Measurements from ENCODE around the gene AZU1. TPM values are rescaled to one million over a fixed set of nuclear protein-coding genes. Genes with fewer than 3 reads are reported as not detected.

Gene AZU1
- total RNA-seq, 1 experiment from 2014 or later = 1.6 TPM

DNA sequence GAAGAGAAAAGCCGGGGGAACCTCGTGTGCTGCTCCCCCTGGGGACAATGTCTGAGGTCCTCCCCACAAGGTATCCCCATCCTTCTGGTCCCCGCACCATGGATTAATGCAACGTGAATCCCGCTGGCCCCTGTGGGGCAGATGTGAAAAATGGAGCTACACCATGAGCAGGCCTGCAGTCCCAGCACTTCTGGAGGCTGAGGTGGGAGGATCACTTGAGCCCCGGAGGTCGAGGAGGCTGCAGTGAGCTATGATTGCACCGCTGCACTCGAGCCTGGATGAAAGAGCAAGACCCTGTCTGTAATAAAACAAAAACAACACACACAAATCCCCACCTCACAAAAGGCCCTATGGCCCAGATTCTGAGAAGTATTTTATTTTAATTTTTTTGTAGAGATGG is 30.6 kb downstream of the AZU1 start:
- H2BK15ac ChIP-seq (ENCODE audit: low read depth, low read length) = no peak overlapping the region
- H3K9me3 ChIP-seq (ENCODE audit: control insufficient read depth, low read depth, low read length) = no peaks in the 10 kb centered on the region
- H2BK5ac ChIP-seq (ENCODE audit: insufficient read length, low read length) = no peak overlapping the region
- H4K20me1 ChIP-seq (ENCODE audit: control insufficient read depth, insufficient read depth, insufficient read length) = no peaks in the 10 kb centered on the region
- no peak overlapping the region for H3K14ac ChIP-seq (ENCODE audit: insufficient read depth, low read length)
- no peak for DNase-seq
- peaks cover 3% of the 10 kb centered on the region; the same call in 1 of the 2 replicates for H3K27me3 ChIP-seq (ENCODE audit: insufficient read depth, low read length)
- no peak overlapping the region for H4K8ac ChIP-seq (replicated peaks; ENCODE audit: insufficient read length, low read depth, low read length)
- no peak overlapping the region for H3K27ac ChIP-seq (ENCODE audit: insufficient read length, low read depth, low read length)
- H3K23me2 ChIP-seq (ENCODE audit: insufficient read length, low read depth, low read length, poor library complexity, severe bottlenecking) = peaks cover 3% of the 10 kb centered on the region
- H3K4me2 ChIP-seq (ENCODE audit: insufficient read depth, insufficient read length, low read length) = no peak overlapping the region
- H3K4me1 Mint-ChIP-seq = 0 out of 4 replicates have a peak, but pooled peaks cover 0 to 4% of the 10 kb centered on the region in 2 experiments
- no CpG with 5 or more reads among the region's 9 CpGs for WGBS (ENCODE audit: extremely low coverage, insufficient read length, low lambda C conversion rate)
- H3K4me3 Mint-ChIP-seq = no peak overlapping the region
- no peaks in the 10 kb centered on the region for H3K36me3 Mint-ChIP-seq (ENCODE audit: insufficient read depth in 1 of 3, low read depth in 3 of 3)
- no peaks in the 10 kb centered on the region for H3K79me1 ChIP-seq (ENCODE audit: insufficient read depth, low read depth, low read length, poor library complexity, severe bottlenecking)
- H3K4me1 ChIP-seq (ENCODE audit: insufficient read depth, low read length) = no peaks in the 10 kb centered on the region
- no peak overlapping the region for H3T11ph ChIP-seq (ENCODE audit: low read length)
- no peak overlapping the region for H2AFZ ChIP-seq (ENCODE audit: low read length)
- H2BK120ac ChIP-seq (ENCODE audit: low read depth, low read length, poor library complexity, severe bottlenecking) = no peak overlapping the region
- no peak overlapping the region for H4K5ac ChIP-seq (ENCODE audit: insufficient read length, low read depth, low read length)
- H3K4ac ChIP-seq (ENCODE audit: low read depth, low read length) = no peak overlapping the region
- H2AK5ac ChIP-seq (ENCODE audit: insufficient read length, low read length) = no peak overlapping the region
- H3K18ac ChIP-seq (ENCODE audit: insufficient read length, low read depth, low read length) = no peak overlapping the region
- no peak overlapping the region for H3K27ac Mint-ChIP-seq
- peaks cover 38% of the 10 kb centered on the region for H3K27me3 Mint-ChIP-seq (ENCODE audit: low read depth)
- no peak overlapping the region for H3K23ac ChIP-seq (ENCODE audit: insufficient read length, low read depth, low read length)
- no peak overlapping the region for H4K91ac ChIP-seq (ENCODE audit: insufficient read length, low read depth, low read length)
- no peak overlapping the region for H2BK20ac ChIP-seq (ENCODE audit: low read depth, low read length, poor library complexity, severe bottlenecking)
- no peak overlapping the region for H3K56ac ChIP-seq (ENCODE audit: insufficient read length, low read depth, low read length)
- peaks cover 0 to 2% of the 10 kb centered on the region in 2 experiments; a peak in 1 of 5 replicates for H3K9me3 Mint-ChIP-seq
- TF ChIP-seq, protein P1, sequence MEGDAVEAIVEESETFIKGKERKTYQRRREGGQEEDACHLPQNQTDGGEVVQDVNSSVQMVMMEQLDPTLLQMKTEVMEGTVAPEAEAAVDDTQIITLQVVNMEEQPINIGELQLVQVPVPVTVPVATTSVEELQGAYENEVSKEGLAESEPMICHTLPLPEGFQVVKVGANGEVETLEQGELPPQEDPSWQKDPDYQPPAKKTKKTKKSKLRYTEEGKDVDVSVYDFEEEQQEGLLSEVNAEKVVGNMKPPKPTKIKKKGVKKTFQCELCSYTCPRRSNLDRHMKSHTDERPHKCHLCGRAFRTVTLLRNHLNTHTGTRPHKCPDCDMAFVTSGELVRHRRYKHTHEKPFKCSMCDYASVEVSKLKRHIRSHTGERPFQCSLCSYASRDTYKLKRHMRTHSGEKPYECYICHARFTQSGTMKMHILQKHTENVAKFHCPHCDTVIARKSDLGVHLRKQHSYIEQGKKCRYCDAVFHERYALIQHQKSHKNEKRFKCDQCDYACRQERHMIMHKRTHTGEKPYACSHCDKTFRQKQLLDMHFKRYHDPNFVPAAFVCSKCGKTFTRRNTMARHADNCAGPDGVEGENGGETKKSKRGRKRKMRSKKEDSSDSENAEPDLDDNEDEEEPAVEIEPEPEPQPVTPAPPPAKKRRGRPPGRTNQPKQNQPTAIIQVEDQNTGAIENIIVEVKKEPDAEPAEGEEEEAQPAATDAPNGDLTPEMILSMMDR (conservative IDR thresholded peaks at IDR 0.05) = no peak
- H2BK12ac ChIP-seq (ENCODE audit: insufficient read length, low read depth, low read length) = no peak overlapping the region
- H3K9ac ChIP-seq (ENCODE audit: extremely low read depth, insufficient read length, low read length) = no peak overlapping the region
- H3K79me2 ChIP-seq (ENCODE audit: insufficient read depth, low read length) = no peaks in the 10 kb centered on the region
